UCSD-AML1 (cell line): ENCODE measurements around the gene LIN28B.
"Not testable (repeated sequence)": the region's sequence is repeated elsewhere in the genome, so short reads cannot be mapped to it uniquely, and the experiment has no call there.

Source experiments
- DNase-seq: peaks from one replicate; lab custom pipeline; 2025; ENCODE audit not compliant: unreplicated experiment; lab: John Stamatoyannopoulos, UW

The LIN28B gene

GRCh38 chr6:105066233-105066632 lies 109.3 kb downstream of the LIN28B start:
- no peak for DNase-seq

- DNase-seq = no peak
Observed at GRCh38 chr6:105066836-105067235, 109.9 kb downstream of the LIN28B start.

- no peak for DNase-seq
Observed at GRCh38 chr6:105067329-105067728, 110.4 kb downstream of the LIN28B start.

GRCh38 chr6:105068407-105068806 lies 111.5 kb downstream of the LIN28B start:
- DNase-seq = no peak

DNA sequence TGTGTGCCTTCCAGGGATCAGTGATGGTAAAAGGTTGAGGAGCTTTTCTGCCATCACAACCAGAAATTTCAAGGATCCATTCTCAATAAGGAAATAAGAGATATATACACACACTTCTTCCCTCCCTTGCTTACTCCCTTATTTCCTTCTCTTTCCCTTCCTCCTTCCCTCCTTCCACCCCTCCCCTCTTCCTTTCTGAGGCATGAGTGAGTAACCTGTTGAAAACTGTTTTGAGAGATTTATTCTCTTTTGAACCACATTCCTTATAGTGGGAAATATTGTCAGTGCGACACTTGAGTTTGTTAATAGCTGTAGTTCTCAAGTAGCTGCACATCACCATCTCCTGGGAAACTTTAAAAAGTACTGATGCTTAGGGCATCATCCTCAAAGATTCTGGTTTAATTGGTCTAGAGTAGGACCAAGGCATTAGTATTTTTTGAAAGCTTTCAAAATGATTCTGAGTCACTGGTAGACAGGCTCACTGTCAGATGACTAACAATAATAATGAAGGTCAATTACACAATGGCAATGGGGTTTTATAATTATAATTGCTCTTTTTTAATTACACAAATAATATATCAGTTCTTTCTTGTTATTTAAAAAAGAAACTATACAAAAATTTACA lies 113.0 kb downstream of the LIN28B start:
- no peak for DNase-seq

DNA sequence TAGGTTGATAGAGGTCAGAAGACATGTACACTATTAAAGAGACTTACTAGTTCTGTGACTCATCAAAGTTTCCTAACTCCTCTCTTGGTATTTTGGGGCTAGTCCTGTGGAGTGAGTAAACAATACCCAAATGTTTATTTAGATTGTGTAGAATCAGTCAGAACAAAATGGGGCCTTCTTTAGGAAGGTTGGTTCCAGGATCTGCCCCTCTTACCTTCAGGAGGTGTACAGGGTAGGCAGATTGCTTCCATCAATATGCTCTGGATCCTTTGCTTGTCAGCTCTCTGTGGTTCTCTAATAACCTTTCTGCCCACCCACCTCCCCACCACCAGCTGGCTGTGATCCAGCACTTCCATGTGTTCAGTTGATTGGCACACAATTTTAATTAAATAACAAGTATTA lies 115.9 kb downstream of the LIN28B start:
- no peak for DNase-seq

DNA sequence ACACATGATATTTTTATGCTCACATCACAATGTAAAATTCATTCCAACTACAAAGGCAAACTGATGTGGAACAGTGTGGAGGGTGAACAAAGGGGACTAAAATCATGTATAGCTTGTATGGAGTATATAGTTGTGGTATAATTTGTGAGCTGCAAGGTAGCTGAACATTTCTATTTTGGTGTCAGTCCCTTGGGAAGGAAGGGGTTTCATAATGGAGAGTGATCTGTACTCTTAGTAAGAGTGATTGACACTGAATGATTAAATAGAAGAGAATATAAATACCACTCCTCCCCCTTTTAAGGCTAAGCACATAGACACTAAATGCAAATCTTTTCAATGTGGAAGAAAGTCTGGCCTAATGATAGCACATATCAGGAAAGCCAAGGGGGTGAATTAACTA lies 118.3 kb downstream of the LIN28B start:
- DNase-seq = no peak

GRCh38 chr6:105076418-105076817 lies 119.5 kb downstream of the LIN28B start:
- not testable (repeated sequence) for DNase-seq

DNA sequence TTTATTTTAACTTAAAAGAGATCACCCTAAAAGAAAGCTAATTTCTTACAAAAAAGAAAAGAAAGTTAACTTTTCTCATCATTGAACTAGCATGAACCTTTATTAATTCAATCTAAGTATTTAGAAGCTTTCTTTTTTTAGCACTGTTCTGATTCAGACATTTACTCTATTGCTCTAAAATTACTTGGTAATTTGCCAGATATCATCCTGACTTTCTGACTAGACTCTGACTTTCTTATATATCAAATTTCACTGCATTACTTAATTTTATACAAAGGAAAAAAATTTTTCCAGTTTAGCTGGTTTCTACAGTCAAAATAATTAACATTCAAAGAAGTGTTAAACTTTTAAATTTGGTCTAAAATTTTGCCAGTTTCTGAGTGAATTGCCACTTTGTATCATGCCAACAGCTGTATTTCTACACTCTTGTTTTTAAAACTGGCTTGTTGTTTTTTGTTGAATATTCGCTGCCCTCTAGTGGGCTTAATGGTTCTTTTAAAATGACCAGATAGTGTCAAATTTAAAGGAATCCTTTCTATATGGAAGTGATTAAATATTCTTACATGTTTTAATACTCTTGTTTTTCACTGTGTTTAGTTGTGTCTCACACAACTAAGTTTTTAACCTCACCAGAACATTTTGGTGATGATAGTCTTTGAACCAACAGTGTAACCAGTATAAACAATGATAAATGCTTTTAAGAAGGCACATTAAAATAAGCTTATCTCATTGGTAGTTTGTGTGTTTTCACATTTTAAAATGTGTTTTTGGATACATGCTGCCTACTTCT lies 120.9 kb downstream of the LIN28B start:
- no peak for DNase-seq

DNA sequence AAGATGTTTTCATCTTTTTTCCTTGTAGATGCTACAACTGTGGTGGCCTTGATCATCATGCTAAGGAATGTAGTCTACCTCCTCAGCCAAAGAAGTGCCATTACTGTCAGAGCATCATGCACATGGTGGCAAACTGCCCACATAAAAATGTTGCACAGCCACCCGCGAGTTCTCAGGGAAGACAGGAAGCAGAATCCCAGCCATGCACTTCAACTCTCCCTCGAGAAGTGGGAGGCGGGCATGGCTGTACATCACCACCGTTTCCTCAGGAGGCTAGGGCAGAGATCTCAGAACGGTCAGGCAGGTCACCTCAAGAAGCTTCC lies 121.4 kb downstream of the LIN28B start:
- no peak for DNase-seq

DNA sequence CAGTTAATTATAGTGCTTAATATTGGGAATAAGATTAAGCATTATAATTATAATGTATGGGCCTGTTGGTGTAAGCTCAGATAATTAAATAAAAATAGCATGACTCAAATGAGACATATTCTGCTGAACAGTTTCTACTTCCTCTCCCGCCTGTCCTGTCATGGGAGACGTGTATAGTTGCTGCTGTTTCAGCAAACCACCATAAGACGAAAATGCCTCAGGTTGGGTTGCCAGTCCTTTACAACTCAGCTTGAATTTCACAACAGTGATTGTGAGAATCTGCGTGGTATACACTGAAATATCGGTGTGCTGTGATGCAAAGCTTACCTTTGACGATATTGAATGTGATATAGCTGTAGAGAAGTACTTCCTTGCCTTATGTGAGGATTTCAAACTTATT lies 123.4 kb downstream of the LIN28B start:
- no peak for DNase-seq

- not testable (repeated sequence) for DNase-seq
Observed at GRCh38 chr6:105081662-105082061, 124.8 kb downstream of the LIN28B start.

DNA sequence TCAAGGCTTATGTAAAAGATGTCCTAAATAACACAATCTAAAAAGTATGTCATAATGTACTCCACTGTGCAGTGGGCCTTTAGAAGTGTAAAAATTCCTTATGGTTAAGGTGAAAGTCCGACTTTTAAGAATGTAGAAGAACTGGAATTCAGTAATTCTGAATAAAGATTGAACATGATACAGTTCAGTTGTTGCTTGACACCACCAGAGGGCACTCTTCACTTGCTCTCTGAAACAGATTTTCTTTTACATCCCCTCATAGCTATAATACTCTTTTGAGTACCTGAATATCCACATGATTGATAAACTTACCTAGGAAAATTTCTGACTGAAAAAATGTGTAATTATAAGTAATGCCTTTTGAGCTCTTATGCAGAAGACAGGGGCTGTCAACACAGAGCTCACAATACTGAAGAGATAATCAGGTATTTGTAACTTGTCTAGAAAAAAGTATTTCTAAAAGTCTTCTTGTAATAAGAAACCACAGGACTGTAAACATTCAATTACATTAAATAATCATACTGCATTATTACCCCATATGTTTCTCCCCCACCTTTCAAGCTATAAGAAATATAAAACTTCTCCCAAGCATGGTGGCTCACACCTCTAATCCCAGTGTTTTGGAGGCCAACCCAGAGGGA lies 130.8 kb downstream of the LIN28B start:
- no peak for DNase-seq

DNA sequence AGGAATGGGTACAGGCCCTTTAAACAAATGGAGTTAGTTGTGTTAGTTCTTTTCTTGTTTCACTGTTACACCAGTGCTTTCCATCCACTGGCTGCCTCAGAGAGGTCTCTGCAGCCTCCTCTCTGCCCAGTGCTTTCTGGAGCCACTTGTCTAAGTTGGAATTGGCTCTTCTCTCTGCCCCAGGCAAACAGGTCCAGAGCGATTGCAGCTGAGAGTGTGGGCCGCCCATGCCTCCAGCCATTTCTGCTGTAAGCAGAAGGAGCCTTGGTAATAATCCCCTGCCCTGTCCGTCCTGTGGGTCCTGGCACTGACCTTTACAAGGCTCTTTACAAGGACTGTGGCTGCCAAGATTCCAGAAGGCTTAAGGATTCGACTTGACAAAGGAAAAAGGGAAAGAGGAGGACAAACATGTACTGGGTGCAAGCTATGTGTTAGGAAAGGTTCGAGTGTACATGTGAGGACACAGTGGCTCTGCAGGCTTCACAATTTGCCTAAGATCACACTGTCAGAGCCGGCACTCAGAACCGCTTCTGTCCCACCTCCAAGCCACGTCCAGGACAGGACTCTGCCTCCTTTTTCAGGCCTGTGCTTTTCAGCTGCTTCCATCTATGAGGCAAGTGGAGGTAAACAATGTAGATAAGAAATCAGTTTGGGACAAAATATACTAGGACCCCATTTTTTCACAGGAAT lies 134.4 kb downstream of the LIN28B start:
- DNase-seq = no peak

GRCh38 chr6:105094133-105094640 lies 137.3 kb downstream of the LIN28B start:
- no peak for DNase-seq

DNA sequence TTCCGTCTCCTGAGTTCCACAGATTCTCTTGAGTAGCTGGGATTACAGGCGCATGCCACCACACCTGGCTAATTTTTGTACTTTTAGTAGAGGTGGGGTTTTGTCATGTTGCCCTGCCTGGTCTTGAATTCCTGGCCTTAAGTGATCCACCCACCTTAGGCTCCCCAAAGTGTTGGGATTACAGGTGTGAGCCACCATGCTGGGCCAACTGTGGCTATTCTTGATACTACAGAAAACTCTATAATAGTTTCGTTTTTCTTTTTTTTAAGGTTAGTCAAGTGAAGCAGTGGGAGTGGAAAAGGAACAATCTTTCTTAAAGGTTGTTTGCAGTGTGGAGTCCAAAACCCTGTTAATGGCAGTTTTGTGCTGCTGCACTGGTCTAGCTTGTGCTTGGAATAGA lies 138.2 kb downstream of the LIN28B start:
- DNase-seq = no peak

GRCh38 chr6:105097288-105097687 lies 140.4 kb downstream of the LIN28B start:
- no peak for DNase-seq

GRCh38 chr6:105099371-105099770 lies 142.5 kb downstream of the LIN28B start:
- no peak for DNase-seq

GRCh38 chr6:105102186-105102585 lies 145.3 kb downstream of the LIN28B start:
- DNase-seq = no peak

GRCh38 chr6:105105094-105105493 lies 148.2 kb downstream of the LIN28B start:
- DNase-seq = no peak

- no peak for DNase-seq
Observed at GRCh38 chr6:105106260-105106659, 149.4 kb downstream of the LIN28B start.

DNA sequence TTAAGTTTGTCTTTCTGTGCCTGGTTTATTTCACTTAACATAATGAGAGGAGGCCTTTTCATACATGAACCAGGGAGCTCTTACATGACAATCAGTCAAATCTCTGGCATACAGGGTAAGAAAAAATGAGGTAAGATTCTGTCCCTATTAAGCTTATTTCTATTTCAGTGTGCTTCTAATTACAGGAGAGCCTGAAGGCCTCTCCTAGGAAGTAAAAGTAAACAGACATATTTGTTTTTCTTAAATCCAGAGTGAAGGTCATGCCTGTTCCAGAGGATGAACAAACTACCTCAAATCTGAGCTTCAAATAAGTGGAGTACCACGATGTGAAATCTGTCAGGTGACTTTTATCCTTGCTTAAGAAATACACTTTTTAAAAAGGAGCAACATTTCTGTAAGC lies 150.3 kb downstream of the LIN28B start:
- DNase-seq = no peak
